Esophagus muscularis mucosa (tissue), 4 donors: ENCODE results near the gene CLEC16A.

Experiments
- CTCF ChIP-seq, 3 experiments: fragments of 200-600 bp in 2 of 3; fragments of 450-650 bp in 1 of 3; sonication (generic) in 2 of 3; IDR thresholded peaks; one replicate each; pipeline ENCODE4 v1.5.1; 2017 to 2019; ENCODE audit warnings: antibody characterized with exemption in 3 of 3, mild to moderate bottlenecking in 2 of 3, moderate library complexity in 1 of 3
- EP300 ChIP-seq: sonication (generic); formaldehyde crosslinking; IDR thresholded peaks from one replicate; pipeline ENCODE4 v1.6.1; 2017; ENCODE audit warnings: antibody characterized with exemption
- POLR2A ChIP-seq: fragments of 450-650 bp; IDR thresholded peaks from one replicate; pipeline ENCODE4 v1.6.1; 2017; ENCODE audit warnings: antibody characterized with exemption, moderate library complexity, mild to moderate bottlenecking, low read depth
- POLR2AphosphoS5 ChIP-seq, 2 donors: sonication (generic); formaldehyde crosslinking; IDR thresholded peaks; one replicate each; pipeline ENCODE4 v1.6.1; 2017; ENCODE audit warnings: antibody characterized with exemption in 2 of 2

- TF ChIP-seq CTCF (IDR thresholded peaks at IDR 0.05) (no peak), POLR2AphosphoS5 (IDR thresholded peaks at IDR 0.05) (no peak), POLR2A (no peak), EP300 (no peak)
Measured at GRCh38 chr16:10988879-10989278, 44.5 kb downstream of the CLEC16A start.
